Midbrain (tissue), 1 donor: ENCODE data around the gene STARD9.
"Not testable (repeated sequence)": the region's sequence is repeated elsewhere in the genome, so short reads cannot be mapped to it uniquely, and the experiment has no call there.

Experiments used
- DNase-seq: peaks from one replicate; lab custom pipeline; 2025; lab: John Stamatoyannopoulos, UW

The STARD9 gene

DNA sequence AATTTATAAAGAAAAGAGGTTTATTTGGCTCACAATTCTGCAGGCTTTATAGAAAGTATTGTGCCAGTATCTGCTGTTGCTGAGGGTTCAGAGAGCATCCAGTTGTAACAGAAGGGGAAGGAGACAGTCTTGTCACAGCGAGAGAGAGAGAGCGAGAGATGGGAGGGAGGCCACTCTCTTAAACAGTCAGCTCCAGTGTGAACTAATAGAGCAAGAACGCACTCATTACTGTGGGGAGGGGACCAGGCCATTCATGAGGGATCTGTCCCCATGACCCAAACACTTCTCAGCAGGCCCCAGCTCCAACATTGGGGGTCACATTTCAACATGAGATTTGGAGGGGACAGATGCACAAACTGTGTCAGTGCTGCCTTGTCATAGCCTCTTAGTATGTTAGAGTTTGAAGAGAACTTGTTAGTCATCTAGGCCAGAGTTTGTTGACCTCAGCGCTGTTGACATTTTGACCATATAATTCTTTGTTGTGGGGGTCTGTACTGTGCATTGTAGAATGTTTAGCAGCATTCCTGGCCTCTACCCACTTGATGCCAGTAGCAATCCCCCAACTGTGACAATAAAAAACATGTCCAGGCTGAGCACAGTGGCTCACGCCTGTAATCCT lies 15.3 kb downstream of the STARD9 start:
- no peak for DNase-seq

DNA sequence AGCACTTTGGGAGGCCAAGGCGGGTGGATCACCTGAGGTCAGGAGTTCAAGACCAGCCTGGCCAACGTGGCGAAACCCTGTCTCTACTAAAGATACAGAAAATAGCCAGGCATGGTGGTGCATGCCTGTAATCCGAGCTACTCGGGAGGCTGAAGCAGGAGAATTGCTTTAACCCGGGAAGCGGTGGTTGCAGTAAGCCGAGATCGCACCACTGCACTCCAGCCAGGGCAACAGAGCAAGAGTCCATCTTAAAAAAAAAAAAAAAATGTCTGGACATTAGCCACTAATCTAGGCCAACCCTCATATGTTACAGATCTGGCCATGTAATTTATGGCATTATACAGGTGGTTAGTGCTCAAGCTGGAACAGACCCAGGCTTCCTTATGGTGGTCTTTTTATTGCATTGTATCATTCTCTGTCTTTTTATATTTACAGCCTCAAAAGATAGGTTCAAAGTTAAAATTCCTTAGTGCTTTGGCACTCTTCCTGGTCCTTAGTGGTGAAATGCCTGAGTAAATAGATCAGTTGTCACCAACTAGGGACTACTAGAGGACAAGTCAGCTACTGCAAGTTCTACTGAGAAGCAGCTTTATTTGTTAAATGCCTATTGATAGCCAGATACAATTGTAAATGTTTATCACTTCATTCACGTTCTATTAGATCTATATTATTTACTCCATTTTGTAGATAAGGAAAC lies 16.0 kb downstream of the STARD9 start:
- DNase-seq, result peak; percentile 36

DNA sequence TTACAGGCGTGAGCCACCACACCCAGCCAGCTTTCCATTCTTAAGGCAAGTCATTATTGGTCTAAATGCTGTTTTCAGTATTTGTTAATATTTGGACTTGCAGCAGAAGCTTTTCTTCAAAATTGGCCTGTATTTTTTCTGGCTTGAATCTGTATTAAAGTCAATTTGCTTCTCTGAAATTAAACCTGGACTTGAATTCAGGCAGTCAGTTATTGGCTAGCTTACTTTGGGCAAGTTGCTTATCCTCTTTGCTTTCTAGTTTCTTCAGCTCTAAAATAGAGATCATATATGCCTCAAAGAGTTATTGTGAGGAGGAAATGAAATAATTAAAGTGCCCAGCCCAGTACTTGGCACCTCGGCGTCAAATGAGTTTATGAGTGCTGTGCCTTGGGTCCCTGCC lies 17.3 kb downstream of the STARD9 start:
- DNase-seq, result no peak

DNA sequence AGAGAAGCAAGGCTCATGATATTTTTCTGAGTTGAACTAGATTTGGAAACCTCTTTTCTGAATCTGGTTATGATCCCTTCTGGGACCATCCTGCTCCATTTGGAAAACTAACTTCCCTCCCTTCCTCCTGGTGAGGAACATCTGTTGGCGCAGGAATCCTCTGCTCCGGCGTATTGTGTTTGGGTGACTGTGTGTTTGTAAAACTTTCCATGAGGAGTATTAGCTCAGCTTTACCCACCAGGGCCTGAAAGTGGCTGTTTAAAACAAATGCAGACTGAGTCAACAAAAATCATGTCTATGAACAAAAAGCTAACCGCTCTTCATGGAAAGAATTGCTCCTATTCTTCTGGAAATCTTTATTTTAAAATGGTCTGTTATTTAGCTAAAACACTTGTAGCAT lies 17.7 kb downstream of the STARD9 start:
- DNase-seq, result no peak

DNA sequence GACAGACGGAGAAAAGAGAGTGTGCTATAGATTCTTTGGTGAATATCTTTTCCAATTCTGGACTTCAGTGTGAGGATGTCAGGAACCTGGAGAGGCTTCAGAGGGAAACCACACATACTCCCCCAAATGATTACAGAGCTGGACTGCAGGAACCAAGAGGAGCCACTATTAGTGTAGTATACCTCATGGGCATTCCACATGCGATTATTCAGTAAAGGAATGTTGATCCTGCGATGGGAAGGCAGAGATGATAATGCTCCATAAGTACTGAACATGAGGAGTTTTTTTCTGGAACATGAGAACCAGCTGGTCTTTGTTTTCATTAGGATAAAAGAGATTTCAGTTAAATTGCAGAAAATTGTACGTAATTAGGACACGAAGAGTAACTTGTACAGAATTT lies 18.7 kb downstream of the STARD9 start:
- no peak for DNase-seq

DNA sequence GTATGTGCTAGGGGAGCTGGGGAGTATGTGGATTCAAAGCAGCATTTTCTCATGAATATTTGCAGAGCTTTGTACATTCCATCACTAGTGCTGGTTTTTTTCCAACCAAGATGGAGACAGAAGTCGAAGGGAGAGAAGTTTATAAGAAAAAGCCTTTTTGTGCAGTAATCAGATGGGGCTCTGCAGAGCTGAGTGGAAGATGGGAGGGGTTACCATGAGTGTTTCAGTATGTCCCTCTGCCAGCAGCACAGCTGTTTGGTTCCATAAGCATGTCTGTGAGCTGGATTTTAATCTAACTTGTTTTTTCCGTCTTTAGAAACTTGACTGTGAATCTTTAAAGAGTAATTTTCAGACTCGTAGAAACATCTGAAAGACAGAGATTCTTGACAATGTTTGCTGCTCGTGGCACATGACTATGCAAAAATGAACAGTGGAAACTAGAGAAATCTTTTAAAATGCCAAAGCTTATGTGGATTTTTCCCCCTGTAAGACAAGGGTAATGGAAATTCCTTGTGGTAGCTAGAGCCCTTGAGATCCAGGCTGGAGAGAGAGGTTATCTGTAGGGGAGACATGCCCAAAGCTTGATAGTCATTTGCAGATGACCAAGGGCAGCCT lies 20.3 kb downstream of the STARD9 start:
- DNase-seq, result no peak

DNA sequence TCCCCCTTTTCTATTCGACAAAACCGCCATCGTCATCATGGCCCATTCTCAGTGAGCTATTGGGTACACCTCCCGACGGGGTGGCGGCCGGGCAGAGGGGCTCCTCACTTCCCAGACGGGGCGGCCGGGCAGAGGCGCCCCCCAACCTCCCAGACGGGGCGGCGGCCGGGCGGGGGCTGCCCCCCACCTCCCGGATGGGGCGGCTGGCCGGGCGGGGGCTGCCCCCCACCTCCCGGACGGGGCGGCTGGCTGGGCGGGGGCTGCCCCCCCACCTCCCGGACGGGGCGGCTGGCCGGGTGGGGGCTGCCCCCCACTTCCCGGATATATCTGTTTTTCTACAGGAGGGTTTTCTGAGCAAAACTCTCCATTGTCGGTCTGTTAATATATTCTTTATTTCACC lies 25.9 kb downstream of the STARD9 start:
- DNase-seq, result not testable (repeated sequence)

DNA sequence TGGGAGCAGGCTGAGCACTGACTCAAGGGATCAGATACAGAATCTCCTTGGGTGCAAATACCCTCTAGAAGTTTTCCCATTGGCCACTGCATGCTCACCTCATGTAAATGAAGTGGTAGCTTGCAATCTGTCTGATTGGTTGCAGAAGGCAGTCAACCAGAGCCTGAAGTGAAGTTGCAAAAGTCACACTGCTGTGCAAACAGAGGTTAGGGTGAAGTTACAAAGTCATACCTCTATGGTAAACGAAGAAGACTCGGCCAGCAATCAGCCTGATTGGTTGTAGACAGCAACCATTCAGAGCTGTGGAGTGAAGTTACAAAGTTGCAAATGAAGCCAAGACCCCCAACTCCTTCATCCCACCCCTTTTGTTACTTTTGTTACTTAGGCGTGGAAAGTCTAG lies 27.1 kb downstream of the STARD9 start:
- no peak for DNase-seq

DNA sequence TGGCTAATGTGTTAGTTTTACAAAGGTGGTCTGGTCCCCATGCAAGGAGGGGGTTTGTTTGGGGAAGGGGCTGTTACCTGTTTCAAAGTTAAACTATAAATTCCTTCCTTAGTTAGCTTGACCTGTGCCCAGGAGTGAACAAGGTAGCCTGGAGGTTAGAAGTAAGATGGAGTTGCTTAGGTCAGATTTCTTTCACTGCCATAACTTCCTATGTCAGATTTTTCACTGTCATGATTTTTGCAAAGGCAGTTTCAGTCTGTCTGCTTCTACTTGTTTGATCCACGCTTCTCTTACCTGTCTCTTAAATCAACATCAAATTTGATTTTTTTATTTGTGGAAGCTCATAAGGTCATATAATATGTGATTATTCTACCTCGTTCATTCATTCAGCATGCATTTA lies 28.6 kb downstream of the STARD9 start:
- DNase-seq, result no peak

DNA sequence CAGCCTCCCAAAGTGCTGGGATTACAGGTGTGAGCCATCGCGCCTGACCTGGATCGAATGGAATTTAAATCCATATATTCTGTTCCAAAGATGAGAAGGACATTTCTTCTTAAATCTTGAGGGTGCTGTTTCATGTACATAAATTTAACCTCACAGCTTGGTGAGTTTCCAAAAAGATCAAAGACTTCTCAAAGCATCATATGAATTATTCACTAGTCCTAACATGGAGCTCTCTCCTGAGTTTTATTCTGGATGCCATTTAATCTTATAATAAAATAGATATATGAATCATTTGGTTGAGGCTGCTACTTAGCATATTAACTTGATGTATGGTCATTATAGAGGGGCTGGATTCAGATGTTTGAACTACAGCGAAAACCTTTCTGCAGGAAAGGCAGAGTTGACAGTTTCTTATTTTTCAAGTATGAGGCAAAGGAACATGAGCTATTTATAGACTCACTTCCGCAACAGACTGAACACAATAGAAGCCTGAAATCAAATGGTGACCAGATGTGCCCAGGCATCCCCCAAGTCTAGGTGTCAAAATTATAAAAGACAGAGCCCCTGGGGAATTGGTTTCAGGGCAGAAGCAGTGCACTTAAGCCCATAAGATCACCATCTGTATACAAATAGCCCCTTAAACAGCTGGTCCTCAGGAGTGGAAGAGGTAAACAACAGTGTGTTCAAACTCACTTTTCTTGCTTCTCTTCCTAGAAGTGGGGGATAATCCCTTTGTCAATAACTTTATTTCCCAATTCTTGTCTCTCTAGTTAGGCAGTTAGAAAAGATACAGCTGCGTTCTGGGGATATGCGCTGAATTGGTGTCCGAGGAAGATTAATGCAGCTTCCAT lies 29.7 kb downstream of the STARD9 start:
- DNase-seq, result no peak

DNA sequence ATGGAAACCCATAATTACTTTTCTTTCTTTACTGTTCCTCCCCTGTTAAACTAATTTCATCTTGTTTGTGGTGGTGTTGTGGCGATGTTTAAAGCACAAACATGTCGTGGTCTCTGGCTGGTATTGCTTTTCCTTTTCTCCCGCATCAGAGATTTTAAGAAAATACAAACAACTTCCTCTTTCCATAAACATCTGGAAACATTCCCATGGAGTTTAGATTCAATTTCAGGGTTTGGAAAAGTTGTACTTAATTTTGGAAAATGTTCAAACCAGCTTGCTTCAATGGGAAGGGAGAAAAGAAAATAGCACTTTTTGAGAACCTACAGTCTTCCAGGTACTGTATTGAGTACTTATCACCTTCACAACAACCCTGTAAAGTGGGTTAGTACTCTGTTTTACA lies 30.4 kb downstream of the STARD9 start:
- DNase-seq, result no peak

DNA sequence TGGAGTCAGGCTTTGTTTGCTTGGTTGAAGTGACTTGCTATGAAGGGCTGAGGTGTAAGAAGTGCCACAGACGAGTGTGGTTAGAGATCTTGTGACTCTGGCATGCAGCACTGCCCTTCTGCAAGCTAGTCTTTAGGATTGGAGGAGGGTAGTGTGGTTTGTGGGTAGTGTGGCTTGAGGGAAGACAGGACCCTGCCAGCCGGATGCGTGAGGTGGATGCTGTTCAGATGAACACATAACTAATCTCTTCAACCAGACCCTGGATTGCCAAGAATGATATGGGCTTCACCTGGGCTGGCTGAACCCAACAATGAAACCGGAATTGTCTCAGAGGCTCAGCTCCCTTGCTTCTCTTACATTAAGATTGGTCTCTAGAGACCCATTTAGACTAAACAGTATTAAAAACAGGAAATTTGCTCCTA lies 32.7 kb downstream of the STARD9 start:
- DNase-seq, result no peak

DNA sequence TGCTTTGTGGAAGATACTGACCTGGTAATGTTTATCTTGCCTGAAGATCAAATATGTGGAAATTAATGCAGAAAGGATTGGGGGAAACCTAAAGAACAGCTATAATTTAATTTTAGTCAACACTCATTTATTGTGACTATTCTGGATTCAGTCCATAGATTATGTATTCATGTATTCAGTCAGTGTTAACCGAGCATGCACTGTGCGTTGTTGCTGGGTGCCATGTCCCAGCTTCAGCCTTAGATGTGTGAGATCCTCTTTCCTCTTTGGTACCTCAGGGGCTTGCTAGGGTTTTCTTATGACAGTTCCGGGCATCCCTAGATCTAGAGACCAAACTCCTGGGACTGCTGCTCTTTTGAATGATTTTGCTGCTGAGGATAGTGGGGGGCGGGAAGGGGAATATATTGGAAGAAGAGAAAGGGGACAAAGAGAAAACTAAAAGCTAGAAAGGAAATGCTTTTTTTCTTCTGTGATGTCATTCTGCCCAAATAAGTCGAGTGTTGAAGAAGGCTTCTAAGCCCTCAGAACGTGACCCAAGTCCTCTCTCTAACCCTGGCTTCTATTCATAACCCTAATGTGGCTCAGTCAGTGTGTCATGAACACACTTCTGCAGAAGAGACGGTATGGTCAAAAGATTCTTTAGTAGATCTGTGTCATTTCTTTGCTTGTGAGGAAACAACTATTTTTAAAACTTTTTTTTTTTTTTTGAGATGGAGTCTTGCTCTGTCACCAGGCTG lies 33.5 kb downstream of the STARD9 start:
- no peak for DNase-seq

DNA sequence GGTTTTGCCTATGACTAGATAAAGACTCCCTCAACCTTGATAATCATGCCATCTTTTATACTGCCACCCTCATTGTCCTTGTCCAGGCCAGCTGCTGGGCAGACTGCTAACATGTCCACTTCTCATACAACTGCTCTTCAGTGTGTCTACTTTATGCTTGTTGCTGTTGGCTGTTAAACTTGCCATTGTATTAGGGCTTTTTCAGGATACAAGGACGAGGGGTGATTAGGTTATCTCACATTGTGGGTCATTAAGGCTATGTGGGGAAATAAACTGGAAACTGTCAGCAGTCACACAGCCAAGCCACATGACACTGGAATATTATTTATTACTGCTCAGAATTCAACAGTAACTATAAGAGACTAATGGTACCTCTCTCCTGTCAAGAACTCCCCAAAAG lies 36.1 kb downstream of the STARD9 start:
- DNase-seq, result no peak

DNA sequence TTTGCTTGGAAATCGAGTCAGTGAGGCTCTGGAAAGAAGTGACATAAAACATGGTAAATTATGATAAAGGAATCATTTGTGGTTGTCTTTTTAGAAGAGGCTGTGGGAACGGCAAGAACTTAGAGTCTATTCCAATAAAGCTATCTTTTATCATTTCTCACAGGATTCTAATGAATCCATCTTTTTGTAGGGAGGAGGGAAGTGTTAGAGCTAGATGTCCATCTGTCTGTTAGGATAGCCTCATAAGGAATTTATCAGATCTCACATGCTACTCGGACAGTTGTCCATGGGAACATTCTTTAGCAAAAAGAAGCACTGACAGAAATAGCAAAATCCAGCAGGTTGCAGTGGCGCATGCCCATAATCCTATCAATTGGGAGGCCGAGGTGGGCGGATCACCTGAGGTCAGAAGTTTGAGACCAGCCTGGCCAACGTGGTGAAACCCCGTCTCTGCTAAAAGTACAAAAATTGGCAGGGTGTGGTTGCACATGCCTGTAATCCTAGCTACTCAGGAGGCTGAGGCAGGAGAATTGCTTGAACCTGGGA lies 37.0 kb downstream of the STARD9 start:
- DNase-seq, result no peak

DNA sequence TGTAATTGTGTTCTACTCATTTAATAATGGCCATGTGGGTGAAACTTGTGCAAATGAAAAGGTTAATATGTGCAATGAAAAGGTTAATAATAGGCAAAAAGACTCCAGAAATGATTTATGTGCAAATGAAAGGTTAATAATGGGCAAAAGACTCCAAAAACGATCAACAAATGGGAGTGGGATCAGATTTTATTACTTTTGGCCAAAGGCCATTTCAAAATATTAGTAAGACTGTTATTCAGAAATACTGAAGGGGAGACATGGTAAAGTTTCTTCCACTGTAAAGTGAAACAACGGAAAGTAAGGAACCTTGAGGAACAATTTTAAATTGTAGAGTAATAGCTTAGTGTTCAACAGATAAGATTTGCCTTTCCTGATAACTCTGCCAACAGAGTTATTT lies 40.7 kb downstream of the STARD9 start:
- DNase-seq, result no peak

DNA sequence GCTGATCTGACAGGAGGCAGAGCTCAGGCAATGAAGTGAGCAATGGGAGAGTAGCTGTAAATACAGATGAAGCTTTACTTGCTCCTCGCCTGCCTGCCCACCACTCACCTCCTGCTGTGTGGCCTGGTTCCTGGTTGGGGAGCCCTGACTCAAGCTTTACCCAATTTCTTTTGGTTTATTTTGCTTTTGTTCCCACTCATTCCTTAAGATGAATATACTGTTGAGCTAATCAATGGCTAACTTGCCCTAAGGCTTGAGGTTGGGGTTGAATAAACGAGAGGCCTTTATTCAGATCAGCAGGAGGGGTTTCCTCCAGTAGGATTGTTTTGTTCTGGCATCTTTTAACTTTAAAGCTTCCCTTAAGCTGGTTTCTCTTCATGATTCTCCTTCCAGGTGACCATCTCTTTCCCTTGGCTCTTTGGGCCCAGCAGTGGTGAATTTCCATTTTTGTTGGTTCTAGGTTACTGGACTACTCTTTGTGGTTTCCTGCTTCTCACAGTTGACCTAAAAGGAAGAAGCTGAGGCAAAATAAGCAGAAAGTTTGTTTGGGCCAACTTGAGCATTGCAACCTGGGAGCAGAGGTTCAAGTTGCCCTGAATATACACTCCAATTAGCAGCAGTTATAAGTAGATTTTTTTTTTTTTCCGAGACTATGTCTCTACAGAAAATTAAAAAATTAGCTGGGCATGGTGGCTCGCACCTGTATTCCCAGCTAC lies 44.4 kb downstream of the STARD9 start:
- DNase-seq, result no peak

DNA sequence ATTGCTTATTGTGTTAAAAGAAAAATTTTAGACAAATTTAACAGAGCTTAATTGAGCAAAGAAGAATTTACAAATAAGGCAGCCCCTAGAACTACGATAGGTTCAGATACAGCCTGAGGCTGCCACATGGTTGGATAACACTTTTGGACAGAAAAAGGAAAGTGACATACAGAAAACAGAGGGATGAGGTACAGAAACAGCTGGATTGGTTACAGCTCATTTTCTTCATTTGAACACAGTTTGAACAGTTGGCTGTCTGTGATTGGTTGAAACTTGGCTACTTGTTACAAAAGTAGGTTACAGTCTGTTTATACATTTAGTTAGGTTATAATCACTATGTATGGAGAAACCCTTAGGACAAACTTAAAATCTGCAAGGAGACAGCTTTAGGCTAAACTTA lies 46.0 kb downstream of the STARD9 start:
- no peak for DNase-seq

DNA sequence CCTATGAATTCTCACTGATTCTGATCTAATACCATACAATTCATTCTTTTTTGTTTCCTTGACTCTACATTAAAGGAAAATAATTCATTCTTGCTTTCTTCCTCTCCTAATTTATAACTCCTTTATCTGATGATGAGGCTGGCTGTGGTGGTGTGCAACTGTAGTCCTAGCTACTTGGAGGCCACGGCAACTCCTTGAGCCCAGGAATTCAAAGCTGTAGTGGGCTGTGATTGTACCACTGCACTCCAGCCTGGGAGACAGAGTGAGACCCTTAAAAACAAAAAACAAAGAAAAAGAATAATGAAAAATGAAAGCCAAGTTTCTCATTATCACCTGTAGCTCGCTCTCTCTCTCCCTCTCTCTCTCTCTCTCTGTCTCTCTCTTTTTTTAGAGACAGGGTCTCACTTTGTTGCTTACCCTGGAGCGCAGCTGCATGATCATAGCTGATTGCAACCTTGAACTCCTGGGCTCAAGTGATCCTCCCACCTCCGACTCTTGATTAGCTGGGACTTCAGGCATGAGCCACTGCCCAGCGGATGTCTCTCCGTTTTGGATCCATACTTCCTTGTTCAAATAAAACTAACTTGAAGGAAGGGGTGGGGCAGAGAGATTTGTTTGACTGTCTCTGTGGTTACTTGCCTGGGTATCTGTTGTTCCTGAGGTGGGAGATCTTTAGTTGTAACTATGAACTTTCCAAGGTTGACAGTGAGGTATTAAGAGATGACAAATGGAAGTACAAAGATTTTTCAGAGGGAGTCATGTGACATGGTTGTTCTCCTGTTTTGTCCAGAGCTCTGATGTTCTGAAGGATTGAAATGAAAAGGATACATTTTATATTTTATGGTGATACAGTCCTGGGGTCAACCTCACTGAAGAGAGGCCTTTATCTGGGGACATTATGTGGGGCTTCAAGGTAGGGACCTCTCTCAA lies 46.9 kb downstream of the STARD9 start:
- DNase-seq, result no peak

DNA sequence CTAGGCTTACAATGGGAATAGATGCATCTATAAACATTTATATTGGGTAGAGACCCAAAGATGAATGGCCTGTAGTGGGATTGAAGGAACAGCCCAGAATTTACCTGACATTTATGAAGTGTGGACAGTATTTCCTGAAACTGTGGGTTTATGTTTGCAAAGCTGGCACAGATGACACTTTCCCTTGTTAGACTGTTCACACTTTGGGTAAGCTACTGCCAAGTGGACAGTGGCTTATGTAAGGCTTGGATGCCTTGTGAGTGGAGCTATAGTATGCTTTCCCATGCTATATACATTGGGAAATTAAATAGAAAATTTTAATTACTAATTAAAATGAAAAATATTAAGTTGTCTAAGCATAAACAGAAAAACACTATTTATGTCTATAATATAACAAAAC lies 48.5 kb downstream of the STARD9 start:
- DNase-seq, result no peak
